ENCODE data around the gene BAHCC1. TPM values are rescaled to one million over a fixed set of nuclear protein-coding genes. Genes with fewer than 3 reads are reported as not detected.

The BAHCC1 gene
- total and polyA plus RNA-seq, 2 donors from 2014 or later = 2.6 to 20.5 TPM

GRCh38 chr17:81406117-81406953 is 11.1 kb downstream of the BAHCC1 start:
- Histone ChIP-seq H3K9ac (ENCODE audit: low read length in 3 of 3) (no peak overlapping the region), H3K27me3 (ENCODE audit: control insufficient read depth, insufficient read depth, low read length) (no peaks in the 10 kb centered on the region)
- no peak for FAIRE-seq

GRCh38 chr17:81408049-81408448 is 12.8 kb downstream of the BAHCC1 start:
- H3K27ac ChIP-seq (ENCODE audit: low read depth in 2 of 2, low read length in 2 of 2) = no peak overlapping the region
- no peak overlapping the region for H3K4me3 ChIP-seq (ENCODE audit: low read length in 3 of 3)
- no peaks in the 10 kb centered on the region for H3K36me3 ChIP-seq (ENCODE audit: control insufficient read depth in 2 of 3, insufficient read depth in 3 of 3, low read length in 3 of 3)
- no peak for DNase-seq
- H3K4me1 ChIP-seq (ENCODE audit: control insufficient read depth in 2 of 3, insufficient read depth in 2 of 3, low read depth in 1 of 3, low read length in 3 of 3) = peaks cover 0 to 27% (median 19%) of the 10 kb centered on the region in 3 donors
- no peak overlapping the region for H3K9ac ChIP-seq (ENCODE audit: low read length in 3 of 3)
- no peaks in the 10 kb centered on the region for H3K27me3 ChIP-seq (ENCODE audit: control insufficient read depth, insufficient read depth, low read length)
- FAIRE-seq = no peak
- TF ChIP-seq CTCF (IDR thresholded peaks at IDR 0.05; ENCODE audit: borderline replicate concordance, extremely low read depth, insufficient read depth) = no peak
- intact Hi-C loops (cut with DNase I) = no loop called here
- H3K9me3 ChIP-seq (ENCODE audit: control insufficient read depth in 2 of 3, insufficient read depth in 1 of 3, low read length in 3 of 3) = no peaks in the 10 kb centered on the region

More at GRCh38 chr17:81406117-81406953, 11.1 kb downstream of the BAHCC1 start:
- peaks cover 0 to 35% (median 31%) of the 10 kb centered on the region in 3 donors for H3K4me1 ChIP-seq (ENCODE audit: control insufficient read depth in 2 of 3, insufficient read depth in 2 of 3, low read depth in 1 of 3, low read length in 3 of 3)
- no peaks in the 10 kb centered on the region for H3K36me3 ChIP-seq (ENCODE audit: control insufficient read depth in 2 of 3, insufficient read depth in 3 of 3, low read length in 3 of 3)
- intact Hi-C loops (cut with DNase I) = no loop called here
- H3K4me3 ChIP-seq (ENCODE audit: low read length in 3 of 3) = no peak overlapping the region
- H3K27ac ChIP-seq (ENCODE audit: low read depth in 2 of 2, low read length in 2 of 2) = peak overlapping the region; percentile 48 to 59
- H3K9me3 ChIP-seq (ENCODE audit: control insufficient read depth in 2 of 3, insufficient read depth in 1 of 3, low read length in 3 of 3) = no peaks in the 10 kb centered on the region
- DNase-seq = peak in 4 of 5 donors; percentile 71 to 83 (median 80)
- TF ChIP-seq CTCF (IDR thresholded peaks at IDR 0.05; ENCODE audit: borderline replicate concordance, extremely low read depth, insufficient read depth) = no peak

GRCh38 chr17:81409190-81409935 is 14.1 kb downstream of the BAHCC1 start:
- H3K4me1 ChIP-seq (ENCODE audit: control insufficient read depth in 2 of 3, insufficient read depth in 2 of 3, low read depth in 1 of 3, low read length in 3 of 3) = peaks cover 0 to 21% (median 9%) of the 10 kb centered on the region in 3 donors
- H3K27me3 ChIP-seq (ENCODE audit: control insufficient read depth, insufficient read depth, low read length) = no peaks in the 10 kb centered on the region
- H3K27ac ChIP-seq (ENCODE audit: low read depth in 2 of 2, low read length in 2 of 2) = no peak overlapping the region
- intact Hi-C loops (cut with DNase I) = no loop called here
- no peaks in the 10 kb centered on the region for H3K36me3 ChIP-seq (ENCODE audit: control insufficient read depth in 2 of 3, insufficient read depth in 3 of 3, low read length in 3 of 3)
- no peak for TF ChIP-seq CTCF (IDR thresholded peaks at IDR 0.05; ENCODE audit: borderline replicate concordance, extremely low read depth, insufficient read depth)
- H3K4me3 ChIP-seq (ENCODE audit: low read length in 3 of 3) = no peak overlapping the region
- no peaks in the 10 kb centered on the region for H3K9me3 ChIP-seq (ENCODE audit: control insufficient read depth in 2 of 3, insufficient read depth in 1 of 3, low read length in 3 of 3)
- peak in 3 of 5 donors; percentile 61 to 67 (median 64) for DNase-seq
- H3K9ac ChIP-seq (ENCODE audit: low read length in 3 of 3) = no peak overlapping the region
- no peak for FAIRE-seq
